Ectodermal cell (in vitro differentiated cells): Measurements from ENCODE around the gene STYXL2.

Experiments used
- H3K27ac ChIP-seq: 2 replicates; pipeline ENCODE4 v1.7.0; 2013; ENCODE audit warnings: mild to moderate bottlenecking, low read depth, low read length; ENCODE audit not compliant: insufficient read depth, poor library complexity, severe bottlenecking
- H3K27me3 ChIP-seq: 2 replicates; pipeline ENCODE4 v1.7.0; 2013; ENCODE audit warnings: mild to moderate bottlenecking, low read length; ENCODE audit not compliant: insufficient read depth, control insufficient read depth, poor library complexity, severe bottlenecking
- H3K36me3 ChIP-seq: one replicate; pipeline ENCODE4 v1.7.0; 2013; ENCODE audit warnings: low read length; ENCODE audit not compliant: control insufficient read depth, insufficient read depth
- H3K4me1 ChIP-seq: one replicate; pipeline ENCODE4 v1.7.0; 2013; ENCODE audit warnings: low read length; ENCODE audit not compliant: control insufficient read depth, insufficient read depth
- H3K4me3 ChIP-seq: 2 replicates; pipeline ENCODE4 v1.7.0; 2013; ENCODE audit warnings: low read depth, low read length, control low read depth; ENCODE audit not compliant: insufficient read depth
- H3K9me3 ChIP-seq: 2 replicates; pipeline ENCODE4 v1.7.0; 2013; ENCODE audit warnings: mild to moderate bottlenecking, low read length, moderate library complexity; ENCODE audit not compliant: control insufficient read depth
- WGBS, 2 experiments: methylation state at CpG; one replicate each; pipeline ENCODE4 v1.1.7; 2013; ENCODE audit warnings: missing lambda C conversion rate in 2 of 2; 5-methylcytosine and 5-hydroxymethylcytosine counted together

The STYXL2 gene

DNA sequence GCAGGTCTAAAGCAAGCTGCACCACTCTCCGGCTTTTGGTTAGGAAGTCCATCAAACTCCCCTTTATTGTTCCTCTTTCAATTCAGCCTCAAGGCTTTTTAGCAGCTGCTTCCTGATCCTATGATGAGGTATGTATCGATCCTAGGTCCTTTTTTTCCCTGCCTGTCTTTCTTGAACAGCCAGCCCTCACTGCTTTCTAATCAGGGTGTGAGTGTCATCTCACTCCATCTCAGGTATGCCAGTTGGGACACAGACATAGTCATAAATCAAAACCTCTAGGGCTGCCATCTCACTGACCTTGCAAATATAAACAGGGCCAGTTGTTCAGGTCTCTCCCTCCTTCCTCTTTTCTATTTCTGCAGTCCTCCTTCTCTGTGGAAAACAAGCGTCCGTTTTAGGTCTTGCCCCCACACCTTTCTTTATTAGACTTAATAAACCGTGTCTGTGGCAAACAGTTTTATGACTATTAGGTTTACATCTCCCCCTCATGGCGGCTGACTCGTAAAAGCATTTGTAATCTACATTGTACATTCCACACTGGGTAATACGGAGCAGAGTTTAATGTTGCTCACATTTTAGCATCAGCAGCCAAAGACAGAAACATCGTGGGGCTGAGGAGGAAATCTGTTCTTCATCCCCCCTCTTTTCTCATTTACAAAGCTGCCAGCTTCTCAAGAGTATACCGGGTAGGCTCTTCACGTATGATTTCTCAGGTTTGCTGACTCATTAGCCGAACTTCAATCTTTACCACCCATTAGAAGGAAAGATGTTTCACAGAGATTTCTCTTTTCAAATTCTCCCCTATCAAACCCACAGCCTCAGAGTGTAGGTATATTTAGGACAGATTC lies 11.6 kb downstream of the STYXL2 start:
- Histone ChIP-seq H3K9me3 (no peaks in the 10 kb centered on the region), H3K27me3 (no peaks in the 10 kb centered on the region), H3K27ac (no peak overlapping the region), H3K4me3 (no peak overlapping the region), H3K36me3 (no peaks in the 10 kb centered on the region), H3K4me1 (peaks cover 8% of the 10 kb centered on the region)
- 80 to 84% methylated on average over 12 of the region's 12 CpGs for WGBS, 2 experiments

DNA sequence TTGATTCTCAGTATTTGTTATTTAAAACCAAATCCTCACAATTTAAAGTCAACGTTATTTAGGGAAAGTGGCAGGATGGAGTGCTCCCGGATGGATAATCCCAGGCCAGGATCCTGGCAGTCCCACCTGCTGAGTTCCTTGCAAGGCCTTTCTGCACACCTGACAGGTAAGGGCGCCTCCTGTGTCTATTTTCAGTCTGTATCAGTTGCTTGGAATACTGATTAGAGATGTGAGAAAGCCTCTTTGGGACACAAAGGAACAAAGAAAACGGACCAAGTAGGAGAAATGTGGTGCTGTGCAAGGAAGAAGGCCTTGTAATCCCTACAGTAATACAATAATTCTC lies 12.2 kb downstream of the STYXL2 start:
- Histone ChIP-seq H3K27me3 (no peaks in the 10 kb centered on the region), H3K27ac (no peak overlapping the region), H3K4me1 (peaks cover 8% of the 10 kb centered on the region), H3K36me3 (no peaks in the 10 kb centered on the region), H3K4me3 (no peak overlapping the region), H3K9me3 (no peaks in the 10 kb centered on the region)
- 76 to 77% methylated on average over 4 of the region's 4 CpGs for WGBS, 2 experiments

DNA sequence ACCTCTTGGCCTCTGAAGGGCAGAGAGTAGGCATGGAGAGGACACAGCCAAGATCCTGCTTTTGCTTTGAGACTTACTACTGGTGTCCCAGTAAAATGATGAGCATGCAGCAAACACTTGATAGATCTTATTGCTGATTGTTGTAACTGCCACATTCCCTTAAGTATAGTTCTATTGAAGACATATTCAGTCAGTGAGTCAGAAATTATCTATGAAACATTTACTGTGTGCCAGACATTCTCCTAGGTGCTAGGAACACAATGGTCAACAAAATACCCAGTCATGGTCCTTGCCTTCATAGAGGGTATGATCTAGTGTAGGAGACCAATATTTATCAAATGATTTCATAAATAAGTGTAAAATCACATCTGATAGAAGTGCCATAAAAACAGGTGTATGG lies 13.6 kb downstream of the STYXL2 start:
- no peaks in the 10 kb centered on the region for H3K36me3 ChIP-seq
- H3K9me3 ChIP-seq, result no peaks in the 10 kb centered on the region
- no peaks in the 10 kb centered on the region for H3K27me3 ChIP-seq
- no peak overlapping the region for H3K27ac ChIP-seq
- H3K4me3 ChIP-seq, result no peak overlapping the region
- H3K4me1 ChIP-seq, result peaks cover 8% of the 10 kb centered on the region

DNA sequence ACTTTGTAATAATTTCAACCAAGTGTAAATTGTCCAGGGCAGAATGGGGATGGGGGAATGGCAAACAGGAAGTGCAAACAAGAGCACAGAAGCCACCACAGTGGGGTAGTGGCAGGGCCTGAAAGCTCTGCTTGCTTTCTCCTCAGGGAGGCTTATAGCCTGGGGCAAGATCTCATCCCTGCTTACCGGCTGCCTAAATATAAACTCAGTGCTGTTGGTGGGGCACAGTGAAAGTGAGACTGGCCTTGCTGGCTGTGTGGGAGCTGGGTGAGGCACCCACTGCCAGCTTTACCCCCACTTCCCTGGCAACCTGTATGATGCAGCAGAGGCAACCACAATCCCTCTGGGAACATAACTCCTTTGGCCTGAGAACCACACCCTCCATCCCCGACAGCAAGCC lies 15.2 kb downstream of the STYXL2 start:
- Histone ChIP-seq H3K4me1 (no peaks in the 10 kb centered on the region), H3K9me3 (no peaks in the 10 kb centered on the region), H3K27me3 (no peaks in the 10 kb centered on the region), H3K4me3 (no peak overlapping the region), H3K36me3 (no peaks in the 10 kb centered on the region), H3K27ac (no peak overlapping the region)
- 56 to 58% methylated on average over 2 of the region's 2 CpGs for WGBS, 2 experiments

DNA sequence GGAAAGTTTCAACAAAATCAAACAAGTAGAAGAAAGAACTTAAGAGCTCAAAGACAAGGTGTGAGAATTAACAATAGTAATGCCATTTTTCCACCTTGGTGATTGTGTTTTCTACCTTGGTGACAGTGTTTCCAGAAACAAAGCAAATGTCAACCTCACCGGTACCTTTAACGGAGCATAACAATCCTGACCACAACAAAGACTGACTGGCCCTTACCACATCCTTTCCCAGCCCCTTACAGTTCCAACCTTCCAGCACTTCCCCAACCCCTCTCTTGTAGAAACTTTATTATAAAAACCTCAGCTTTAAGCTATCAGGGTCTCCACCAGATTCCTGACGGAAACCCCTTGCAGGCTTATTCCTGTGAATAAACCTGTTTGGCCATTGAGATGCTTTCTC lies 16.7 kb downstream of the STYXL2 start:
- no peaks in the 10 kb centered on the region for H3K9me3 ChIP-seq
- no peak overlapping the region for H3K4me3 ChIP-seq
- H3K27me3 ChIP-seq, result no peaks in the 10 kb centered on the region
- H3K36me3 ChIP-seq, result no peaks in the 10 kb centered on the region
- 88 to 89% methylated on average over 3 of the region's 3 CpGs for WGBS, 2 experiments
- no peak overlapping the region for H3K27ac ChIP-seq
- no peaks in the 10 kb centered on the region for H3K4me1 ChIP-seq

DNA sequence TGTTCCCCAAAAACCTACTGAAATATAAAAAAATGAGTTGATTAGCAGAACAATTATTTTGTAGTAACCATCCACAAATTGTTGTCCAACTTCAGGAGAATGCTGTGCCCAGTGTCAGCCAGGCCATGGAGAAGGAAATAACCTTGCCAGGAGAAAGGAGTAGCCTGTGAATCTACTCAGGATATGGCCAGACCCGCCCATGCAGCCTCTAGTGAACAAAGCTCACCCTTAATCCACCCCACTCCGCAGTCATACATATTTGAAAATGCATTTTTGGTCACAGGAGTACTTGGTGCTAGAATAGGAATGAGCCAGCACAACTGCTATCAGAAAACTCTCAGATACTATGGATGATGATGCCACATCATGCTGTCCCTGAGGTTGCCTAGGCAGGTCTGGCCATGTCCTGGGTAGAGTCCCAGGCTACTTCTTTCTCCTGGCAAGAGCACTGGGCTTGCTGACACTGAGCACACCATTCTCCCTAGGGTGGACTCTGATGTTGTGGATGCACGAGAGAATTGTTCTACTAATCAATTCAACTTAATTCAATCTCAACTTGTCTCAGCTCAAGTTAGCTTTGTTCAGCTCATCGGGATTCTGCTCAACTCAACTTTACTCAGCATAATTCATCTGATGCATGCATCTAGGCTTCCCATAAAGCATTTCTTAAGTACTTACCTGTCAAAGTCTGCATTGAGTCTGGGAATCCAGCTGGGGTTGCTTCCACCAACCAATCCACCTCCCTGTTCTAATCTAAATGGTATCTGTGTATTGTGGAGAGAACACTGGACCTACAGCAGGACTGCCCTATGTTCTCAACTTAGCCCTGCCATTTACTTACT lies 18.2 kb downstream of the STYXL2 start:
- no peaks in the 10 kb centered on the region for H3K4me1 ChIP-seq
- WGBS, 2 experiments, result 95 to 96% methylated on average over 4 of the region's 4 CpGs
- H3K9me3 ChIP-seq, result no peaks in the 10 kb centered on the region
- no peaks in the 10 kb centered on the region for H3K36me3 ChIP-seq
- H3K4me3 ChIP-seq, result no peak overlapping the region
- H3K27ac ChIP-seq, result no peak overlapping the region
- no peaks in the 10 kb centered on the region for H3K27me3 ChIP-seq

DNA sequence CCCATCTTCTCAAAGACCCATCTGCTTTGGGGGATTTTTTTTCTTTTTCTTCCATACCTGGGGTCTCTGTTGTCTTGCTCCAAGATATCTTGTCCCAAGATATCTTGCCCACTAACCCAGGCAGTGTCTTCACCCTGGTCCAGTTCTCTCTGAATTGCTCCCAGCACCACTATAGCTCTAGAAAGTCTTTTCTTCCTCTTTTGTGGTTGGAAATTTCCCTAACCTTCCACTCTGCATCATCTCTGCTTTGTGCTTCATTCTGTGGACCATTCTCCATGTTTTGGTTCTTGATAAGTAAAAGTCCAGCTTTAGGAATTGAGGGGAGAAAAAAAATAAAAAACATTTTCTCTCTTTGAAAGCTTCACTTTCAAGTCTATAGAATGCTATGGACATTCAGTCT lies 20.9 kb downstream of the STYXL2 start:
- Histone ChIP-seq H3K4me1 (no peaks in the 10 kb centered on the region), H3K4me3 (no peak overlapping the region), H3K27me3 (no peaks in the 10 kb centered on the region), H3K36me3 (no peaks in the 10 kb centered on the region), H3K9me3 (no peaks in the 10 kb centered on the region), H3K27ac (no peak overlapping the region)

DNA sequence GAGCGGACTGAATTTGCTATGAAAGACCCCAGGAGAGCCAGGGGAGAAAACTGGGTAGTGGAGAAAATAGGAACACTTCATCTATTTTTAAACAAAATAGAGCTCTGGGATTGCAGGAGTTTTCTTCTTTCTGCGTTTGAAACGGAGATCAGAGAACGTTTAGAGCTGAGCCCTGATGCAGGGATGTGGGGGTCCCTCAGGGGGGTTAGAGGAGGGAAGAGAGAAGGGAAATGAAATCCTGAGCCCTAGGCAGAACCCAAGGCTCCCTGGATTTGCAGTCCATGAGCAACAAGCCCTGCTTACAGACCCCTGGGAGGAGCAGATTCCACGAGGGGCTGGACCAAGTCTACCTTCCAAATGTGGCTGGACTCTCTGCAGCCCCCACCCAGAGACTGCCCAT lies 21.8 kb downstream of the STYXL2 start:
- H3K27me3 ChIP-seq, result no peaks in the 10 kb centered on the region
- no peak overlapping the region for H3K27ac ChIP-seq
- no peaks in the 10 kb centered on the region for H3K9me3 ChIP-seq
- no peaks in the 10 kb centered on the region for H3K36me3 ChIP-seq
- H3K4me3 ChIP-seq, result no peak overlapping the region
- 64 to 73% methylated on average over 5 of the region's 5 CpGs for WGBS, 2 experiments
- H3K4me1 ChIP-seq, result no peaks in the 10 kb centered on the region

DNA sequence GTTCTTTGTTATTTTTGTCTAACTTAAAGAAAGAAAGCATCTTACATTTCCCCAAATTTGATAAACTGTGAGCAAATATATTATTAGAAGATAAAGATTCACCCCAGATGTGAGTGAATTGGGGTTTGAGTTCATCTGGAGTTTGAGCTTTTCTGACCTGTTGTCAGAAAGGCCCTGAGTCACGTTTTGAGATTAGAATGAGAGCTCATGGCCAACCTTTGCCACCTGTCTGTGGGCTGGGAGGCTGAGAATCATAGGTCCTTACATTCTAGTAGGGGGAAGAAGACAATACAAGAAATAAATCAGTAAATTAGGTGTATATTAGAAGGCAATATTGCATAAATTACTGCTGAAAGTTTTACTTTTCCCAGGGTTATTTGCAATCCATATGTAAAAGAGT lies 22.3 kb downstream of the STYXL2 start:
- no peak overlapping the region for H3K4me3 ChIP-seq
- H3K27me3 ChIP-seq, result peaks cover 4% of the 10 kb centered on the region
- WGBS, 2 experiments, result 59 to 67% methylated on average over 1 of the region's 1 CpG

DNA sequence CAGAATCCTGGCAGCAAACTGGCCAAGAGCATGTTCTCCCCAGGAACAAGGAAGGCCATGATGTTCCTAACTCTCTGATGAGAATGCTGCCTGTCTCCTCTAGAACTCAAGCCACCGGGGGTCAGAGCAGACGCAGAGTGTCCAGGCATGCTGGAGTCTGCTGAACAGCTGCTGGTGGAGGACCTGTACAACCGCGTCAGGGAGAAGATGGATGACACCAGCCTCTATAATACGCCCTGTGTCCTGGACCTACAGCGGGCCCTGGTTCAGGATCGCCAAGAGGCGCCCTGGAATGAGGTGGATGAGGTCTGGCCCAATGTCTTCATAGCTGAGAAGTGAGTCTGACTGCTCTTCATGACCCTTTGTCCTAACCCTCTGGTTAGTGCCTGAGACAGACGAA lies 23.4 kb downstream of the STYXL2 start:
- Histone ChIP-seq H3K4me3 (no peak overlapping the region), H3K27me3 (peaks cover 15% of the 10 kb centered on the region), H3K27ac (no peak overlapping the region), H3K36me3 (no peaks in the 10 kb centered on the region), H3K9me3 (no peaks in the 10 kb centered on the region), H3K4me1 (no peaks in the 10 kb centered on the region)
- 96 to 97% methylated on average over 9 of the region's 9 CpGs for WGBS, 2 experiments

More for the DNA sequence above, 22.3 kb downstream of the STYXL2 start:
- Histone ChIP-seq H3K4me1 (no peaks in the 10 kb centered on the region), H3K36me3 (no peaks in the 10 kb centered on the region), H3K27ac (no peak overlapping the region), H3K9me3 (no peaks in the 10 kb centered on the region)
